ENCODE measurements around the gene ARMC7. TPM values are rescaled to one million over a fixed set of nuclear protein-coding genes. Genes with fewer than 3 reads are reported as not detected.
A peak's percentile ranks its signal among the peaks of the same experiment; 100 is the strongest.
"Not testable (repeated sequence)": the region's sequence is repeated elsewhere in the genome, so short reads cannot be mapped to it uniquely, and the experiment has no call there.

ARMC7 gene
- total RNA-seq, 1 donor from 2014 or later = 15.6 TPM

DNA sequence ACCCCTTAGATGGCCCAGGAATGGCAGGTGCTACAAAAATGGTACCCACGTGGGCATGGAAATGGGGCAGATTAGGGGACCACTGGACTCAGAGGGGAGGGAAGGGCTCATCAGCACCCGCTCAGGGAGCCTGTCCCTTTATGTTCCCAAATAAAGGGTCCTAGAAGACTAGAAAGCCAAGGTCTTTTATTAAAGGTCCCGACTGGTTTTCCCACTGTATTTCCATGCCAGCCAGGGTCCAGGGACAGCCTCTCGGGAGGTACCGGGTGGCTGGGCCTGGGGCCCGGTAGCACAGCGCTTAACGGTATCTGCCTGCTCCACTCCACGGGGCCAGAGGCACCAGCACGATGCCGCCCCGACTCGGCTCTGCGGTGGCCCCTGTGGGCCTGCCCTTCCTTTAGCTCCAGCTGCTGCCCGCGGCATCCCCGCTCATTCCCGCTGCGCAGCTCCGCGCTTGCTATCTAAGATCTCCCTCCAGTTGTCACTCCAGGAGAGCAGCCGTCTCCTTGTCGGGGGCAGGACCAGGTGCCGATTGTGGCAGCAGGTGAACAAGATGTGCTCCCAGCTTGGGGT, 20.4 kb downstream of the ARMC7 start:
- peaks cover 3% of the 10 kb centered on the region for H3K36me3 Mint-ChIP-seq (ENCODE audit: low read depth)
- peaks cover 2% of the 10 kb centered on the region for H3K27me3 Mint-ChIP-seq (ENCODE audit: low read depth)
- H3K4me1 Mint-ChIP-seq = peaks cover 23% of the 10 kb centered on the region
- no peak for DNase-seq (ENCODE audit: low read depth, low spot score)
- H3K4me3 Mint-ChIP-seq = peak overlapping the region; percentile 95
- no peaks in the 10 kb centered on the region for H3K9me3 Mint-ChIP-seq
- TF ChIP-seq, protein P1, sequence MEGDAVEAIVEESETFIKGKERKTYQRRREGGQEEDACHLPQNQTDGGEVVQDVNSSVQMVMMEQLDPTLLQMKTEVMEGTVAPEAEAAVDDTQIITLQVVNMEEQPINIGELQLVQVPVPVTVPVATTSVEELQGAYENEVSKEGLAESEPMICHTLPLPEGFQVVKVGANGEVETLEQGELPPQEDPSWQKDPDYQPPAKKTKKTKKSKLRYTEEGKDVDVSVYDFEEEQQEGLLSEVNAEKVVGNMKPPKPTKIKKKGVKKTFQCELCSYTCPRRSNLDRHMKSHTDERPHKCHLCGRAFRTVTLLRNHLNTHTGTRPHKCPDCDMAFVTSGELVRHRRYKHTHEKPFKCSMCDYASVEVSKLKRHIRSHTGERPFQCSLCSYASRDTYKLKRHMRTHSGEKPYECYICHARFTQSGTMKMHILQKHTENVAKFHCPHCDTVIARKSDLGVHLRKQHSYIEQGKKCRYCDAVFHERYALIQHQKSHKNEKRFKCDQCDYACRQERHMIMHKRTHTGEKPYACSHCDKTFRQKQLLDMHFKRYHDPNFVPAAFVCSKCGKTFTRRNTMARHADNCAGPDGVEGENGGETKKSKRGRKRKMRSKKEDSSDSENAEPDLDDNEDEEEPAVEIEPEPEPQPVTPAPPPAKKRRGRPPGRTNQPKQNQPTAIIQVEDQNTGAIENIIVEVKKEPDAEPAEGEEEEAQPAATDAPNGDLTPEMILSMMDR (conservative IDR thresholded peaks at IDR 0.05) = no peak
- peak overlapping the region; percentile 85 for H3K27ac Mint-ChIP-seq (ENCODE audit: unreplicated experiment)

DNA sequence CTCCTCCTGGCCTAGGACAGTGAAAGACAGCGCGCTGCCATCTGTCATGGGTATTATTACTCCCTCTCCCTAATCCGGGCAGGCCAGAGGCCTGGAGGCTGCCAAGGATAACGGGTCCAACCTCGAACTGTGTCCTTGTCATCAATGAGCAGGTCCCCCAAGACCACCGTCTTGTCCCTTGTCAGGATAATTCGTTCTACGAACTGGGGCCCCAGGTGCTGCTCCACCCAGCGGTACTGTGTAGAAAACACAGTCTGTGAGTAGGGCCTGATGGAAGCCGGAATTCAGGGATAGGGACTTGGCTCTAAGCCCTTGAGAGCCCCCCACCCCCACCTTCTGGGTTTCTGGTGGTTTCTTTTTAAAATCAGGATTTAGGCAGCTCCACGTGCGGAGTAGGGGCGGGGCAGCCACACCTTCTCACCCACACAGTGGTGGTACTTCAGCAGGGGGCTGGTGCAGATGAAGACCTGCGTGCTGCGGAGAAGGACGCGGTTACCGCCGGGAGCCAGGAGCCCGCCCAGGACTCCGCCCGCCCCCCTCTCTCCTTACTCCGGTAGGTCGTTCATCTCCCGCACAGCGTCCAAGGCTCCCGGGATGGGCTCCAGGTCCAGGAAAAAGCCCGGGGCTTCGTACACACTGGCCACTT, 21.0 kb downstream of the ARMC7 start:
- DNase-seq (ENCODE audit: low read depth, low spot score) = peak; percentile 47
- H3K27me3 Mint-ChIP-seq (ENCODE audit: low read depth) = peaks cover 2% of the 10 kb centered on the region
- TF ChIP-seq, protein P1 (conservative IDR thresholded peaks at IDR 0.05) = peak; percentile 54
- H3K27ac Mint-ChIP-seq (ENCODE audit: unreplicated experiment) = peak overlapping the region; percentile 85
- no peaks in the 10 kb centered on the region for H3K9me3 Mint-ChIP-seq
- H3K4me1 Mint-ChIP-seq = peaks cover 21% of the 10 kb centered on the region
- peaks cover 6% of the 10 kb centered on the region for H3K36me3 Mint-ChIP-seq (ENCODE audit: low read depth)
- H3K4me3 Mint-ChIP-seq = peak overlapping the region; percentile 95

DNA sequence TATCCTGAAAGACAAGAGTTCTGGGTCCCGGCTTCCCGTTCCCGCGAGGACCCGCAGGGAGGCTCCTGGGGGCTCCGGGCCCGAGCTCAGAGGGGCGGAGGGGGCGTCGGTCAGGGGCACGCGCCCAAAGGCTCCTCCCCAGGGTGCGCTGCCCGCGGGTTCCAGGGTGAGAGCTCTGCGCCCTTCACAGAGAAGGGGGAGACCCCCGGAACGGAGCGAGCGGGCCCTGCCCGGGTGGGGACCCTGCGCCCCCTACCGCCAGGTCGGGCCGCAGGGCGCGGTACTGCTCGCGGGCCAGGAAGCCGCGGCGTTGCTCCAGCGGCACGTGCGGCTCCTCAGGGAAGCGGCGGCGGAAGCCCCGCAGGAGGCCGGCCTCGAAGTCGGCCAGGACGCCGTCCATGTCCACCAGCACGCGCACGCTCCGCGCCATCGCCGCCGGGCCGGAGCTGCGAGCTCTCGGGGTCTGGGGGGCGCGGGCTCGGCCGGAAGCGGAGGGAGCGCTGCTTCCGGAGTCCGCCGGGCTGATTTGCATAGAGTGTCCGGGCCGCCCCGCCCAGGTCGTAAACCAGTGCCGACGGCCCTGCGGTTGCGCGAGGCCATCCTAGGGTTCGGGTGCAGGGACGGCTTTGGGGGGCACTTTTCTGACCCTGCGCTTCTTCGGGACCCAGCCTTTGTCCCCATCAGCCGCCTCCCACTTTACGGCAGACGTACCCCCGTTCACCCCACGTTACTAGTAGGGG, 21.7 kb downstream of the ARMC7 start, which contains the start of gene NT5C:
Gene NT5C (minus strand): TSS at position 465 of the 740 bp plus-strand sequence. CDS start 35 bp downstream, at position 430.
- Mint-ChIP-seq H3K9me3 (no peaks in the 10 kb centered on the region), H3K27ac (ENCODE audit: unreplicated experiment) (peak within 1 kb of the TSS; percentile 95), H3K4me3 (peak within 1 kb of the TSS; percentile 95), H3K36me3 (ENCODE audit: low read depth) (peaks cover 7% of the 10 kb centered on the region), H3K27me3 (ENCODE audit: low read depth) (peaks cover 2% of the 10 kb centered on the region), H3K4me1 (peaks cover 14% of the 10 kb centered on the region)
- TF ChIP-seq, protein P1 (conservative IDR thresholded peaks at IDR 0.05) = peak; percentile 74
- peak; percentile 75 for DNase-seq (ENCODE audit: low read depth, low spot score)

DNA sequence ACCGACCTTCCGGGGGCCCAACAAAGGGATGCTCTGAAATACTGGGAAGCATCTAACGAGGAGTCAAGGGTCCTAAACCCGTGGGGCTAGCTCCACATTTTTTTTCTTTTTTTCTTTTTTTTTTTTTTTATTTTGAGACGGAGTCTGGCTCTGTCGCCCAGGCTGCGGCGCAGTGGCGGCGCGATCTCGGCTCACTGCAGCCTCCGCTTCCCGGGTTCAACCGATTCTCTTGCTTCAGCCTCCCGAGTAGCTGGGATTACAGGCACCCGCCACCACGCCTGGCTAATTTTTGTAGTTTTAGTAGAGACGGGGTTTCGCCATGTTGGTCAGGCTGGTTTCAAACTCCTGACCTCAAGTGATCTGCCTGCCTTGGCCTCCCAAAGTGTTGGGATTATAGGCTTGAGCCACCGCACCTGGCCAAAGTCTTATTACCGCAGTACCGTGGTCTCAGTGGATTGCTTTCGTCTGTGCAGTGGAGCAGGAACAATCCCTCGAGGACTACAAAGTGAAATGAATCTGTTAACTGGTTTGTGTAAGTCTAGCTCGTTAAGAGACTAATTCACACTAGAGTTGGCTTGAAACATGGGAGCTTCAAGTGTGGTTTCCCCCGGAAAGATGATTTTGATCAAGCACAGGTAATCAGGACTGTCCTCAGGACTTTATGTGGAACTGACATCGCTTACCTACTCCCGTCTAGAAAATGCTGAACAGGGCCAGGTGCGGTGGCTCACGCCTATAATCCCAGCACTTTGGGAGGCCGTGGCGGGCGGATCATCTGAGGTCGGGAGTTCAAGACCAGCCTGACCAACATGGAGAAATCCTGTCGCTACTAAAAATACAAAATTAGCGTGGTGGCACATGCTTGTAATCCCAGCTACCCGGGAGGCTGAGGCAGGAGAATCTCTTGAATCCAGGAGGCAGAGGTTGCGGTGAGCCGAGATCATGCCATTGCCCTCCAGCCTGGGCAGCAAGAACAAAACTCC, 22.5 kb downstream of the ARMC7 start:
- H3K4me1 Mint-ChIP-seq = peaks cover 14% of the 10 kb centered on the region
- not testable (repeated sequence) for DNase-seq (ENCODE audit: low read depth, low spot score); H3K27me3 Mint-ChIP-seq (ENCODE audit: low read depth); H3K36me3 Mint-ChIP-seq (ENCODE audit: low read depth); H3K9me3 Mint-ChIP-seq
- H3K4me3 Mint-ChIP-seq = peak overlapping the region; percentile 94
- peak overlapping the region; percentile 95 for H3K27ac Mint-ChIP-seq (ENCODE audit: unreplicated experiment)

DNA sequence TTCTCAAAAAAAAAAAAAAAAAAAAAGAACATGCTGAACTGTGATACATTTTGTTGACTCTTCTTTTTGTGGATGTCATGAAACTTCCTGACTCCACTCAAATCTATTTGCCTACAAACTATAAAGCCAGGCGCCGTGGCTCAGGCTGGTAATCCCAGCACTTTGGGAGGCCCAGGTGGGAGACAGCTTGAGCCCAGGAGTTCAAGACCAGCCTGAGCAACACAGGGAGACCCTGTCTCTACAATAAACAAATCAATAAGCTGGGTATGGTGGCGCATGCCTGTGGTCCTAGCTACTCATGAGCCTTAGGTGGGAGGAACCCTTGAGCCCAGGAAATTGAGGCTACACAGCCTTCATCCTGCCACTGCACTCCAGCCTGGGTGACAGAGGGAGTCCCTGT, 23.2 kb downstream of the ARMC7 start:
- Mint-ChIP-seq H3K4me1 (peaks cover 14% of the 10 kb centered on the region), H3K9me3 (no peaks in the 10 kb centered on the region), H3K27ac (ENCODE audit: unreplicated experiment) (peak overlapping the region; percentile 43), H3K27me3 (ENCODE audit: low read depth) (peaks cover 2% of the 10 kb centered on the region), H3K4me3 (peak overlapping the region; percentile 94), H3K36me3 (ENCODE audit: low read depth) (peaks cover 7% of the 10 kb centered on the region)
- TF ChIP-seq, protein P1 (conservative IDR thresholded peaks at IDR 0.05) = no peak
- no peak for DNase-seq (ENCODE audit: low read depth, low spot score)

DNA sequence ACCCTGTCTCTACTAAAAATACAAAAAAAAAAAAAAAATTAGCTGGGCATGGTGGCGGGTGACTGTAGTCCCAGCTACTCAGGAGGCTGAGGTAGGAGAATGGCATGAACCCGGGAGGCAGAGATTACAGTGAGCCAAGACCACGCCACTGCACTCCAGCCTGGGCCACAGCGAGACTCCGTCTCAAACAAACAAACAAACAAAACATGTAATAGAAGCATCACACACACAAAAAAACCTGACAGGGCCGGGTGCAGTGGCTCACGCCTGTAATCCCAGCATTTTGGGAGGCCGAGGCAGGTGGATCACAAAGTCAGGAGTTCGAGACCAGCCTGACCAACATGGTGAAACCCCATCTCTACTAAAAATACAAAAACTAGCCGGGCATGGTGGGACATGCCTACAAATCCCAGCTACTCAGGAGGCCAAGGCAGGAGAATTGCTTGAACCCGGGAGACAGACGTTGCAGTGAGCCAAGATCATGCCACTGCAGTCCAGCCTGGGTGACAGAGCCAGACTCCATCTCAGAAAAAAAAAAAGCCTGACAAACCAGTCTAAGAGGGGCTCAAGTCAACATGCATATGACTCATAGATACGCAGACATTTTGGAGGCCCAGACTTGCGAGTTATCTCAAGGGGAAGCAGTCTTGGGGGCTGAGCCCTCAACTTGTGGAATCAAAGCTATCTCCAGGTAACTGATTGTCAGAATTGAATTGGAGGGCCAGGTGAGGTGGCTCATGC, 24.0 kb downstream of the ARMC7 start:
- not testable (repeated sequence) for DNase-seq (ENCODE audit: low read depth, low spot score); H3K27me3 Mint-ChIP-seq (ENCODE audit: low read depth); H3K36me3 Mint-ChIP-seq (ENCODE audit: low read depth); H3K9me3 Mint-ChIP-seq
- H3K27ac Mint-ChIP-seq (ENCODE audit: unreplicated experiment) = peak overlapping the region; percentile 71
- peak overlapping the region; percentile 64 for H3K4me3 Mint-ChIP-seq
- peaks cover 14% of the 10 kb centered on the region for H3K4me1 Mint-ChIP-seq

Measured in neural crest cell (in vitro differentiated cells).